ENCODE results near the gene LY6G6D.

The LY6G6D gene

DNA sequence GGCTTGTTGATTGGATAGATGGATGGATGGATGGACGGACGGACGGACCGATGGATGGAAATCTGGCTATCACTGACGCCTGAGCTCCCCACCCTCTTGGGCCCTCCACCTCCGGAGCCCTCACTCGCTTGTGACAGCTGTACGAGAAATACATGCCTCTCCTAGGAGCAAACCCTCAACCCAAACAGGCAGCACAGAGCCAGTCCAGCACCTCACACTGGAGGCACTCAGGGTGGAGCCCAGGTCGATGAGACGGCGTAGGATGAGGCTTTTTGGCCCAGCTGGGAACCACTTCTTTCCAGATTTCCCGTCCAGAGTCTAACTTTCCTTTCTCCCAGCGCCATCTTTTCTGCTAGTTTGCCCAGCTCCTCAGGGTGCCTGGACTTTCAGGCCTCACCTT, 31.6 kb upstream of the LY6G6D start:
- H3K36me3 ChIP-seq (ENCODE audit: control insufficient read depth, insufficient read depth, low read length) = peaks cover 32% of the 10 kb centered on the region
- H3K27ac ChIP-seq (ENCODE audit: low read depth, low read length, severe bottlenecking) = no peak overlapping the region
- no peak overlapping the region for H3K4me3 ChIP-seq (ENCODE audit: extremely low read depth, insufficient read depth, low read length, poor library complexity, severe bottlenecking)
- H3K9me3 ChIP-seq (ENCODE audit: control insufficient read depth, low read length) = no peaks in the 10 kb centered on the region
- WGBS, 2 experiments (ENCODE audit: insufficient coverage in 2 of 2) = 83 to 92% methylated on average over 8 to 12 of the region's 13 CpGs
- H3K4me1 ChIP-seq (ENCODE audit: control insufficient read depth, insufficient read depth, low read length, poor library complexity, severe bottlenecking) = peaks cover 10% of the 10 kb centered on the region

DNA sequence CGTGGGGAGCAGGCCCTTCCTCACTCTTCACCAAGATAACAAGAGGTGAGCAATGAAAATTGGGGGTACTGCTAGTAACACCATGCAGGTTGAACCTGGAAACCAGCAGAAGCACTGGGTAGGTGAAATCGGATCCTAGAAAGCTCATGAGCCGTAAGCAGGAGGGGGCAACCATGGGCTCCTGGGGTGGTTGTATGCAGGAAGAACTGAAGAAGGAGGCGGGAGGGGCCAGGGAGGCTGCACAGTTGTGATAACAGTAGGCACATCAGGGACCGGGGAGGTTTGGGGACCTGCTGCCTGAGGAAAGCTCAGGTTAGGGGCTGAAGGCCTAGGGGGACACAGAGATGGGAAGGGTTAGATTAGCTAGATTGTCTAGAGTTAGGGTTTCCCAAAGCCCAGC, 28.7 kb upstream of the LY6G6D start:
- H3K4me1 ChIP-seq (ENCODE audit: control insufficient read depth, insufficient read depth, low read length, poor library complexity, severe bottlenecking) = peaks cover 11% of the 10 kb centered on the region
- no peaks in the 10 kb centered on the region for H3K9me3 ChIP-seq (ENCODE audit: control insufficient read depth, low read length)
- H3K36me3 ChIP-seq (ENCODE audit: control insufficient read depth, insufficient read depth, low read length) = peaks cover 53% of the 10 kb centered on the region
- H3K27ac ChIP-seq (ENCODE audit: low read depth, low read length, severe bottlenecking) = no peak overlapping the region
- 90 to 95% methylated on average over 2 to 4 of the region's 5 CpGs for WGBS, 2 experiments (ENCODE audit: insufficient coverage in 2 of 2)
- H3K4me3 ChIP-seq (ENCODE audit: extremely low read depth, insufficient read depth, low read length, poor library complexity, severe bottlenecking) = no peak overlapping the region

DNA sequence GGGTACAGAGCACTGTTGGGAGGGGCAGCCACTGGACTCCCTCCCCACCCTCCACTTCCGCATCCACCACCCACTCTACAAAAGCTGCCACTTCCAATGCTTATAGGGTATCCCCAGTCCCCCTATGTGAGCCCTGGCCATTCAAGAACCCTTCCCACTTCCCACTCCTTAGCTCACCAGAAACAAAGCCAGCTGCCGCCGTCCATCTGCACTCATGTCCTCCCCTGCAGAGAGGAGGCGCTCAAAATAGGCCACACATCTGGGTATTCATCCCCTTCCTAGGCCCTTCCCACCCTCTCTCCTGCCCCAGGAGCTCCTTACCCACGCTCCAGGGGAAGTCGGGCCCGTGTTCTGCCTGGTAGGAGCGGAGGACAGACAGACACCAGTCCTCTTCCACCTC, 27.8 kb upstream of the LY6G6D start:
- 83 to 93% methylated on average over 2 to 5 of the region's 8 CpGs for WGBS, 2 experiments (ENCODE audit: insufficient coverage in 2 of 2)
- H3K36me3 ChIP-seq (ENCODE audit: control insufficient read depth, insufficient read depth, low read length) = peaks cover 59% of the 10 kb centered on the region
- peaks cover 11% of the 10 kb centered on the region for H3K4me1 ChIP-seq (ENCODE audit: control insufficient read depth, insufficient read depth, low read length, poor library complexity, severe bottlenecking)
- H3K9me3 ChIP-seq (ENCODE audit: control insufficient read depth, low read length) = no peaks in the 10 kb centered on the region
- no peak overlapping the region for H3K27ac ChIP-seq (ENCODE audit: low read depth, low read length, severe bottlenecking)
- no peak overlapping the region for H3K4me3 ChIP-seq (ENCODE audit: extremely low read depth, insufficient read depth, low read length, poor library complexity, severe bottlenecking)

DNA sequence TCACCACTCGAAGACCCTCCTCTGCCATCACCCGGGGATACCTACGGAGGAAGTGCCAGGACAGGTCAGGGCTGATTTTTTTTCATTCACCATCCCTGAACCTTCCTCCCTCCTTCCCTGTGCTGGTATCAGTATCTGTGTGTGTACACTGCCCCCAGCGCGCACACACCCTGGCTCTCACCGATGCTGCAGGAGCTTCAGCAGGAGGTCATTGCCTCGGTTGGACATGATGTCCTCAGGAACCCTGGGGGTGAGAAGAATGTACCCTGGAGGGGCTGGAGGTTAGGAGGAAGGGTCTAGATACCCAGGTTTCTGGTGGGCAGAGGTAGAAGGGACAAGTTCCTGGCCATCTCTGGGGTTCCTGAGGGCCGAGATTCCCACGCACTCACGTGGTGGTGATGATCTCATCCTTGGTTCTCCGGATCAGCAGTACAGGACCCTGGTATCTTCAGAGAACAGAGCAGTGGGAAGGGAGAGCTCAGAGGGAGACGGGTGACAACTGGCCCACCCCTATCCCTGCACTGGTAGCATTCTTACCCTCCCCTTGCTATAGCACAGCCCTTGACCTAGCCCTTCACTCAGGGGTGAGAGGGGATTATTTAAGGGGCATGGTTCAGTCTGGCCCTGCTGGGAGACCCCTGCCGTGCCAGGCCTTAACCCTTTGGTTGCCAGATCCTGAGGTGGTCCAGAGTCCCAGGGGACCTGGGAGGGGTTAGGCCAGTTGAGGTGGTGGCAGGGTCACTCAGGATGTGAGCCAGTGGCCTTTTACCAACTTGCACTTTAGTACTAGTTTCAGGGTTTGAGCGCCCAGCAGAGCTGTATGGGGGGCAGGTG, 27.1 kb upstream of the LY6G6D start:
- H3K27ac ChIP-seq (ENCODE audit: low read depth, low read length, severe bottlenecking) = no peak overlapping the region
- no peaks in the 10 kb centered on the region for H3K9me3 ChIP-seq (ENCODE audit: control insufficient read depth, low read length)
- peaks cover 7% of the 10 kb centered on the region for H3K4me1 ChIP-seq (ENCODE audit: control insufficient read depth, insufficient read depth, low read length, poor library complexity, severe bottlenecking)
- no peak overlapping the region for H3K4me3 ChIP-seq (ENCODE audit: extremely low read depth, insufficient read depth, low read length, poor library complexity, severe bottlenecking)
- H3K36me3 ChIP-seq (ENCODE audit: control insufficient read depth, insufficient read depth, low read length) = peaks cover 65% of the 10 kb centered on the region
- WGBS, 2 experiments (ENCODE audit: insufficient coverage in 2 of 2) = 84 to 88% methylated on average over 10 to 12 of the region's 14 CpGs

DNA sequence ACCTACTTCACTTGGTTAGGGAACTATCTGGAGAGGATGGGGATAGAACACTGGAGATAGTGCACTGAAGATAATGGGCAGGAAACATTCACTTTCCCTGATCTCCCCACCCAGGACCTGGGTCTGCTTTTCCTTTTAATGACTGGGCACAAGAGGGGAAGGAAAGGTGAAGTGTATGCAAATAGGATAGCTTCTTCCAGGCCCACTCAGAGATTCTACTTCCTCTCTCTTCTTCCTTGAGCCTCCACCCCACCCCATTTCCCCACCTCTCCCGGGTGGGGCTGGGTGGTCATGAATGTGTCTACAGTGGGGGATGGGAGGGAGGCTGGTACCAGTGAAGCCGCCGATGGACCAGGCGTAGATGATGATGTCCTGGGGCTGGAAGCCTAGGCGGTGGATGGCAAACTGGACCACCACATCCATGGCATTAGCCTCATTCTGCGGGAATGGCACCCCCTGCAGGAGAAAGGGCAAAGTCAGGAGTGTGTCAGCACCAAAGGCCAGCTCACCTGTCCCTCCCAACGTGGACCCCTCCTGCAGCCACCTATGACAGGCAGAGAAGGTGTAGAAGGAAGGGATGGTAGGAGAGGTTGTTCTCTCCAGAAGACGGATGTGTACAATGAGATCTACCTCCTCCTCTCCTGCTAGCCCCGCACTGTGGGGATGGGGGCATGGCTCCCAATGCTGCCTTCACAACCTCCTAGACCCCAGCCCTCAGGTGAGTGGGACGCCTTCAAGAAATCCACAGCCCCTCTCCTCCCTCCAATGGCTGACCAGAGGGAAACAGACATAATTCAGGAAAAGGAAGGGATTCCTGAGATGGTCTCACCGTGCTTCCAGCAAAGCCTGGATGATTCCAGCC, 25.7 kb upstream of the LY6G6D start:
- no peak overlapping the region for H3K27ac ChIP-seq (ENCODE audit: low read depth, low read length, severe bottlenecking)
- 81 to 94% methylated on average over 4 to 6 of the region's 11 CpGs for WGBS, 2 experiments (ENCODE audit: insufficient coverage in 2 of 2)

DNA sequence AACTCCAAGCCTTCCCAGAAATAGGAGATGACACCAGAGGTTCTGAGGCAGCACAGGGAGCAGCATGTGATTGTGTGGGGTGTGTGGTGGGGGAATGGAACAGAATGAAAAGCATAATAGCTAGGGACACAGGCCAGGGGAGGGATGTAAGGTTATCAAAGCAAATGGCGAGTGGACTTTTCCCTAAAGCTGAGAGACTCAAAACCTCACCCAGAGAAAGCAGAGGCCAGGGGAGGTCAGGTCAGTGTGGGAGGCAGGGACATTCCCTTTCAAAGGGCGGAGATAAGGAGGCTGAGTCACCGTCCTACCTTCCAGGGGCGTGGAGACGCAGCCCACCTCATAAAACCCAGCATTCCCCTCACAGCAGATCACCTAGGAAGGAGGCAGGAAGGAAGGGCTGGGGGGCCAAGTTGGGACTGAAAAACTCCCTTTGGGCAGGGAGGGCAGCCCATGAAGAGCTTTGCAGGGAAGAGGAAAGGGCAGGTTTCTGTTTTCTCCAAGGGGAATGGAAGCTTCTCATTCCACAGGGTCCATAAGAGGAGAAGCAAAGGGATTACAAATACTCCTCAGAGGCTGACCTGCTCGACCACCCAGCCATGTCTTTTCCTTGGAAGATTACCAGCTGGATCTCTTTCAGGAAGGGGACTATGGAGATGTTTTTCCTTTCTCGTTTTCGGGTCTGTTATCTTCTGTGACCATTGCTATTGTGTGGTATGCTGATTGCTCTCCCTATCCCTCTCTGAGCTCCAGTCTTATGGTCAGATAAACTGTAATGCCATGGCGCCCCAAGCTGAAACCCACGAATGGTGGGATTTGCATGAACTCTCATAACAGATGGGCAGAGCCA, 24.7 kb upstream of the LY6G6D start:
- Histone ChIP-seq H3K4me3 (ENCODE audit: extremely low read depth, insufficient read depth, low read length, poor library complexity, severe bottlenecking) (no peak overlapping the region), H3K27ac (ENCODE audit: low read depth, low read length, severe bottlenecking) (peak overlapping the region; percentile 67), H3K9me3 (ENCODE audit: control insufficient read depth, low read length) (no peaks in the 10 kb centered on the region), H3K4me1 (ENCODE audit: control insufficient read depth, insufficient read depth, low read length, poor library complexity, severe bottlenecking) (peaks cover 6% of the 10 kb centered on the region), H3K36me3 (ENCODE audit: control insufficient read depth, insufficient read depth, low read length) (peaks cover 86% of the 10 kb centered on the region)
- WGBS, 2 experiments (ENCODE audit: insufficient coverage in 2 of 2) = 84 to 92% methylated on average over 3 to 4 of the region's 10 CpGs

More for the DNA sequence above, 25.7 kb upstream of the LY6G6D start:
- Histone ChIP-seq H3K9me3 (ENCODE audit: control insufficient read depth, low read length) (no peaks in the 10 kb centered on the region), H3K36me3 (ENCODE audit: control insufficient read depth, insufficient read depth, low read length) (peaks cover 79% of the 10 kb centered on the region), H3K4me3 (ENCODE audit: extremely low read depth, insufficient read depth, low read length, poor library complexity, severe bottlenecking) (no peak overlapping the region), H3K4me1 (ENCODE audit: control insufficient read depth, insufficient read depth, low read length, poor library complexity, severe bottlenecking) (peaks cover 6% of the 10 kb centered on the region)

DNA sequence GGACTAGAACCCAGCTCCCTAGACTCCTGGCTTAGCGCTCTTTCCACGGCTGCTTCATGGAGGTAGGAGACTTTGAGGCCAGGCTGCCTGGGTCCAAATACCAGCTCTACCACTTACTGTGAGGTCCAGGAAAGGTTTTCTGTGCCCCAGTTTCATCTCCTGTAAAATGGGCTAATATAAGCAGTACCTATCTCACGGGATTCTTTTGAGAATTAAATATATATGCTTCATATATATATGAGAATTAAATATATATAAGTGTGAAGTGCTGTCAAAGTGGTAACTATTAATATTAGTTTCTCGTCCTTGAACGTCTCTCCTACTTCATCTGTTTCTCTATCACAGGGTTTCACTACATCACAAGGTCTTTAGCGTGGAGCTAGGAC, 24.1 kb upstream of the LY6G6D start:
- Histone ChIP-seq H3K4me1 (ENCODE audit: control insufficient read depth, insufficient read depth, low read length, poor library complexity, severe bottlenecking) (peaks cover 6% of the 10 kb centered on the region), H3K9me3 (ENCODE audit: control insufficient read depth, low read length) (no peaks in the 10 kb centered on the region), H3K4me3 (ENCODE audit: extremely low read depth, insufficient read depth, low read length, poor library complexity, severe bottlenecking) (no peak overlapping the region), H3K27ac (ENCODE audit: low read depth, low read length, severe bottlenecking) (peak overlapping the region; percentile 67), H3K36me3 (ENCODE audit: control insufficient read depth, insufficient read depth, low read length) (peaks cover 82% of the 10 kb centered on the region)
- WGBS, 2 experiments (ENCODE audit: insufficient coverage in 2 of 2) = 100% methylated on average over 2 to 3 of the region's 6 CpGs

DNA sequence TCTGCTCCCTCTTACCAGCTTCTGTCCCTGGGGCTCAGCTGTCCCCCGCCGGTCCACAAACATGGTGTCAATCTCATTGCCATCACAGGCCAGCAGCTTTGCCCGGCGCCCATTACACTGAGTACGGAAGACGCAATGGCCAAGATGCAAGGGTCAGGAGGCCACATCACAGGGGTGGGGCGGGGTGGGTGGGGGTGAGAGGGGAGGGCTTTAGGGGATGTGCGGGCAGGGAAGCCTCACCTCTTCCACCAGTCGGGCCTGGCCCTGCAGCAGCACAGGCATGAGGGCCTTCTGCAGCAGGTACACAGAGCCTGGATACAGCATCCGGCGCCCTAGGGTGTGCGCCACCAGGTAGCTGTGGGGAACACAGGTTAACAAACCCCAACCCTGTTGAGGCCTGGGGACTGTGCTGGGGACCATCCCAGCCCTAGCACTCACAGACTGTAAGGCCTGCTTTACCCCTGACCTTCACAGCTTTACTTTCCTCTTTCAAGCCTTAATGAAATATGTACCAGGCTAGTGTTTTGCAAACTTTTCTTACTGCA, 23.5 kb upstream of the LY6G6D start:
- peaks cover 82% of the 10 kb centered on the region for H3K36me3 ChIP-seq (ENCODE audit: control insufficient read depth, insufficient read depth, low read length)
- no peak overlapping the region for H3K4me3 ChIP-seq (ENCODE audit: extremely low read depth, insufficient read depth, low read length, poor library complexity, severe bottlenecking)
- H3K27ac ChIP-seq (ENCODE audit: low read depth, low read length, severe bottlenecking) = no peak overlapping the region
- WGBS, 2 experiments (ENCODE audit: insufficient coverage in 2 of 2) = 97 to 98% methylated on average over 7 of the region's 12 CpGs
- H3K4me1 ChIP-seq (ENCODE audit: control insufficient read depth, insufficient read depth, low read length, poor library complexity, severe bottlenecking) = peaks cover 6% of the 10 kb centered on the region
- no peaks in the 10 kb centered on the region for H3K9me3 ChIP-seq (ENCODE audit: control insufficient read depth, low read length)

DNA sequence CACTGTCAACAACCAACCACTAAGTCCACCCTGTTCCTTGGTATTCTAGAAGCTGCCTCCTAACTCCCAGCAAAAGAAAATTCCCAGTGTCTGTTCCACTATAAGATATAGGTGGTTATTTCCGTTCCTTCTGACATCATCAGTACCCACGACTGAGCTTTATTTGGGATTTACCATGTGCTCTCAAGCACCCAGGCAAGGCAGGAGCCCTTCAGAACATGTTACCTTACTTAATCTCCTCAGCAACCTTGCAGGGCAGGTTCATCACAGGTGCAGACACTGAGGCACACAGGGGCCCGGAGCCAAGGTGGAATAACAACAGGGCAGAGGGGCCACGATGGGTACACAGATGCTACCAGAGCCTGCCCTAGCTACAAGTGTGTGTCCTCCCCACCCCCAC, 22.8 kb upstream of the LY6G6D start:
- Histone ChIP-seq H3K4me3 (ENCODE audit: extremely low read depth, insufficient read depth, low read length, poor library complexity, severe bottlenecking) (no peak overlapping the region), H3K27ac (ENCODE audit: low read depth, low read length, severe bottlenecking) (no peak overlapping the region), H3K36me3 (ENCODE audit: control insufficient read depth, insufficient read depth, low read length) (peaks cover 82% of the 10 kb centered on the region), H3K9me3 (ENCODE audit: control insufficient read depth, low read length) (no peaks in the 10 kb centered on the region), H3K4me1 (ENCODE audit: control insufficient read depth, insufficient read depth, low read length, poor library complexity, severe bottlenecking) (peaks cover 6% of the 10 kb centered on the region)
- WGBS, 2 experiments (ENCODE audit: insufficient coverage in 2 of 2) = 94% methylated on average over 3 to 4 of the region's 4 CpGs

DNA sequence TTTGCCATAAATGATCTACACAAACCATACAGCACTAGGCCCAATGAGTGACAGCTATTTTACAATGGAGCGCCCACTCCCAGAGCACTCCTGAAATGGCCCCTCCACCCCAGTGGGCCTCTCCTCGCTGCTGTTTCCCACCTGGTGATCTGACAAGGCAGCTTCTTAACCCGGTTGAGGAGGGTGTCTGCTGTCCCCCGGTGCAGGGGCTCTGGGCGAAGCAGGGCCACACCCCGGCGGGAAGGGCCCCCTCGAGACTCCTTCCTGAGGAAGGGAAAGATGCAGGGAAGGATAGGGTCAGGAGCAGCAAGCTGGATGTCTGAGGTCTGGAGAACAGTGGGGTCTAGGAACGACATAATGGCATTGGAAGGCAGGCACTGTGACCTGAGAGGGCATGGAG, 22.3 kb upstream of the LY6G6D start:
- WGBS, 2 experiments (ENCODE audit: insufficient coverage in 2 of 2) = 93 to 97% methylated on average over 9 of the region's 9 CpGs
- Histone ChIP-seq H3K36me3 (ENCODE audit: control insufficient read depth, insufficient read depth, low read length) (peaks cover 82% of the 10 kb centered on the region), H3K4me3 (ENCODE audit: extremely low read depth, insufficient read depth, low read length, poor library complexity, severe bottlenecking) (no peak overlapping the region)

More for the DNA sequence above, 22.3 kb upstream of the LY6G6D start:
- no peak overlapping the region for H3K27ac ChIP-seq (ENCODE audit: low read depth, low read length, severe bottlenecking)
- H3K4me1 ChIP-seq (ENCODE audit: control insufficient read depth, insufficient read depth, low read length, poor library complexity, severe bottlenecking) = peaks cover 9% of the 10 kb centered on the region
- no peaks in the 10 kb centered on the region for H3K9me3 ChIP-seq (ENCODE audit: control insufficient read depth, low read length)
